ENCODE results near the gene BMP5.

The BMP5 gene

GRCh38 chr6:55874316-55874715 is 1.1 kb downstream of the BMP5 start:
- Histone ChIP-seq H3K27ac (ENCODE audit: low read depth, low read length) (no peak overlapping the region), H3K9me3 (ENCODE audit: insufficient read depth, low read length) (no peaks in the 10 kb centered on the region), H3K79me2 (ENCODE audit: insufficient read depth, low read length) (no peaks in the 10 kb centered on the region), H3K27me3 (ENCODE audit: low read length) (no peaks in the 10 kb centered on the region), H3K9ac (ENCODE audit: low read length) (no peak overlapping the region), H3F3A (ENCODE audit: insufficient read depth) (no peaks in the 10 kb centered on the region), H2AFZ (ENCODE audit: low read depth, low read length, severe bottlenecking) (no peak overlapping the region), H3K9me2 (replicated peaks; ENCODE audit: insufficient read depth, low read length) (no peaks in the 10 kb centered on the region), H3K36me3 (ENCODE audit: low read length) (no peaks in the 10 kb centered on the region), H4K20me1 (ENCODE audit: low read depth, low read length) (no peaks in the 10 kb centered on the region; the same call in 1 of the 2 replicates), H3K4me2 (ENCODE audit: low read depth, low read length, poor library complexity, severe bottlenecking) (no peak overlapping the region), H3K4me3 (ENCODE audit: insufficient read depth, low read length, poor library complexity, severe bottlenecking) (no peak overlapping the region)
- TF ChIP-seq EZH2phosphoT487 (conservative IDR thresholded peaks at IDR 0.05; ENCODE audit: low read length), result no peak
- no peak for TF ChIP-seq CTCF (IDR thresholded peaks at IDR 0.05; ENCODE audit: insufficient read depth, low read length, poor library complexity, severe bottlenecking)

GRCh38 chr6:55872866-55873265 is 2.5 kb downstream of the BMP5 start:
- H3K9me2 ChIP-seq (replicated peaks; ENCODE audit: insufficient read depth, low read length), result no peaks in the 10 kb centered on the region
- no peaks in the 10 kb centered on the region for H3F3A ChIP-seq (ENCODE audit: insufficient read depth)
- H3K27me3 ChIP-seq (ENCODE audit: low read length), result no peaks in the 10 kb centered on the region
- no peaks in the 10 kb centered on the region for H3K79me2 ChIP-seq (ENCODE audit: insufficient read depth, low read length)
- H4K20me1 ChIP-seq (ENCODE audit: low read depth, low read length), result no peaks in the 10 kb centered on the region; the same call in 1 of the 2 replicates
- H3K9ac ChIP-seq (ENCODE audit: low read length), result no peak overlapping the region
- H2AFZ ChIP-seq (ENCODE audit: low read depth, low read length, severe bottlenecking), result no peak overlapping the region
- no peaks in the 10 kb centered on the region for H3K9me3 ChIP-seq (ENCODE audit: insufficient read depth, low read length)
- no peak for TF ChIP-seq EZH2phosphoT487 (conservative IDR thresholded peaks at IDR 0.05; ENCODE audit: low read length)
- TF ChIP-seq CTCF (IDR thresholded peaks at IDR 0.05; ENCODE audit: insufficient read depth, low read length, poor library complexity, severe bottlenecking), result no peak
- H3K27ac ChIP-seq (ENCODE audit: low read depth, low read length), result no peak overlapping the region
- no peaks in the 10 kb centered on the region for H3K36me3 ChIP-seq (ENCODE audit: low read length)
- H3K4me2 ChIP-seq (ENCODE audit: low read depth, low read length, poor library complexity, severe bottlenecking), result no peak overlapping the region
- no peak overlapping the region for H3K4me3 ChIP-seq (ENCODE audit: insufficient read depth, low read length, poor library complexity, severe bottlenecking)

GRCh38 chr6:55870181-55870813 is 5.1 kb downstream of the BMP5 start:
- no peak overlapping the region for H2AFZ ChIP-seq (ENCODE audit: low read depth, low read length, severe bottlenecking)
- no peak overlapping the region for H3K27ac ChIP-seq (ENCODE audit: low read depth, low read length)
- H3K27me3 ChIP-seq (ENCODE audit: low read length), result no peaks in the 10 kb centered on the region
- H4K20me1 ChIP-seq (ENCODE audit: low read depth, low read length), result no peaks in the 10 kb centered on the region; the same call in 1 of the 2 replicates
- TF ChIP-seq CTCF (IDR thresholded peaks at IDR 0.05; ENCODE audit: insufficient read depth, low read length, poor library complexity, severe bottlenecking), result no peak
- H3K4me2 ChIP-seq (ENCODE audit: low read depth, low read length, poor library complexity, severe bottlenecking), result no peak overlapping the region
- H3K9me3 ChIP-seq (ENCODE audit: insufficient read depth, low read length), result no peaks in the 10 kb centered on the region
- H3K4me3 ChIP-seq (ENCODE audit: insufficient read depth, low read length, poor library complexity, severe bottlenecking), result no peak overlapping the region
- H3K36me3 ChIP-seq (ENCODE audit: low read length), result no peaks in the 10 kb centered on the region
- no peak overlapping the region for H3K9ac ChIP-seq (ENCODE audit: low read length)
- no peaks in the 10 kb centered on the region for H3K79me2 ChIP-seq (ENCODE audit: insufficient read depth, low read length)
- no peaks in the 10 kb centered on the region for H3F3A ChIP-seq (ENCODE audit: insufficient read depth)
- no peaks in the 10 kb centered on the region for H3K9me2 ChIP-seq (replicated peaks; ENCODE audit: insufficient read depth, low read length)
